UCSD-AML1 (cell line): ENCODE measurements around the gene TNK2.
"Not testable (repeated sequence)": the region's sequence is repeated elsewhere in the genome, so short reads cannot be mapped to it uniquely, and the experiment has no call there.

Experiments used
- DNase-seq: peaks from one replicate; lab custom pipeline; 2025; ENCODE audit not compliant: unreplicated experiment; lab: John Stamatoyannopoulos, UW

TNK2 gene

GRCh38 chr3:195918176-195918575, 9.8 kb upstream of the TNK2 start:
- DNase-seq = no peak

DNA sequence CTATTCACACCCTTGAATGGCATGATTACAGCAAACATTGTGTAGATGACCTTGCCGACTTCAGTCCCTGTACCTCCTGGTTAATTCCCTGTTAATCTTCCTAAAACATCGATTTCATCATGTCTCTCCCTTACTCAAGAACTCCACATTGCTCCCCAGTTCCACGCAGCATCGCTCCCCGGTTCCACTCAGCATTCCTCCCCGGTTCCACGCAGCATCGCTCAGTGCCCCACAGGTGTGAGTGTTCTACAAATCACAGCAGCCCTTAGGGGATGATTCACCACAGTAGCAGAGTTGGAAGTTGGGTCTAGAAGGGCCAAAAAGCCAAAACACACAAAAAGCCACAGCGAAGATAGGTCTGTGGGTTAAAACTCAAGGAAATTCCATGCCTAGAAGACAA, 8.6 kb upstream of the TNK2 start:
- DNase-seq = no peak

DNA sequence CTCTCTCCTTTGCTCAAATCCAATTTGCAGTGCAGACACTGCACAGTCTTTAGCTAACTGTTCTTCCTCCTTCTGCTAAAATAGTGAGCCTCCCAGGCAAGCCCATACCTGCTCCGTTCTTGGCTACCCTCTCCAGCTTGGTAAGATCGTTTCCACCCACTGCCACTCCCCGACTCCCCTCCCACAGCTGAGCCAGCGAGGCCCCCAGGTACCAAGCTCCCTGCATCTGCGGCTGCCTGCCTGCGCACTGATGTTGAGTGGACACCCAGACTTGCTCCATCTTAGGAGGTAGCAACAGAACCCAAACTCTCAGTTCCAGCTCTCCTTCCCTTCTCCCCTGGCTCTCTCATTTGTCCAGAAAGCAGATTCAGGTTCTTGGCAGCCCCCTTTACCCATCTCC, 7.9 kb upstream of the TNK2 start:
- DNase-seq = no peak

DNA sequence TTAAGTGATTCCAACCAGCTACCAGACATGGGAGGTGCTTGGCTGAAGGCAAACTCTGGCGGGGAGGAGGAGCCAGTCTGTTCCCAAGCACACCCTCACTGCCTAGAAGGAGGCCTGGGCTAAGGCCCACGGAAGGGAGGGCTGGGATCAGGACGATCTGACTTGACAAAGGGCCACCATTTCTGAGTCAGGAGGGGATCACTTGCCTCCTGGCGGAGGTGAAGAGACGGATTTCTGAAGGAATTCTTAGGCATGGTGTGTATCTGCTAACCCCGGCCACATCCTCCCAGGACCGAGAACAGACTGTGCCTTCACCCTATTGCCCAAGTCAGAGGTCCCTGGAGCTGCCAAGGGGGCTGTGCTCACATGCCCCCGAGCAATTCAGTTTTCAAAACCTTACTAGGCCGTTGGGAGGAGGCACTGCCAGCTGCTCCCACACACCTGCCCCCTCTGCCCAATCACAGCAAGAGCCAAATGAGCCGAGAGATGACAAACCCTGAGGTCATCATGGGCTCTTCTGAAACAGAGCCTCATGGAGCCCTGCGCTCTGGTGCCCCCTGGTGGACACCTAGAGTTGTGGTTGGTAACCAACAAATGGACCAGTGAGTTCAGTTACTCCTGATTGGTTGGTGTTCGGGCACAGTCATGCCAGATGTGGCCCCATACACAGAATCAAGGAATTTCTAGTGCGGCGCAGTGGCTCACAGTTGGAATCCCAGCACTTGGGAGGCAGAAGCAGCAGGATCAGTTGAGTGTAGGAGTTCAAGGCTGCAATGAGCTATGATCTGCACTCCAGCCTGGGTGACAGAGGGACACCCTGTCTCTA, 6.5 kb upstream of the TNK2 start:
- no peak for DNase-seq

DNA sequence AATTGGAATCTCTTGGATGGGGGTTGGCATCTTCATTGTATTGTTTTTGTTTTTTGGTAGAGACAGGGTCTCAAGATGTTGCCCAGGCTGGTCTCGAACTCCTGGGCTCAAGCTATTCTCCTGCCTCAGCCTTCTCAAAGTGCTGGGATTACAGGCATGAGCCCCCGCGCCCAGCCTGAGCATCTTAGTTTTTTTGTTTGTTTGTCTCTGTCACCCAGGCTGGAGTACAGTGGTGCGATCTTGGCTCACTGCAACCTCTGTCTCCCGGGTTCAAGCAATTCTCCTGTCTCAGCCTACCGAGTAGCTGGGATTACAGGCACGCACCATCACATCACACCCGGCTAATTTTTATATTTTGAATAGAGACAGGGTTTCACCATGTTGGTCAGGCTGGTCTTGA, 5.8 kb upstream of the TNK2 start:
- DNase-seq = not testable (repeated sequence)

GRCh38 chr3:195913382-195913781, 5.0 kb upstream of the TNK2 start:
- no peak for DNase-seq

DNA sequence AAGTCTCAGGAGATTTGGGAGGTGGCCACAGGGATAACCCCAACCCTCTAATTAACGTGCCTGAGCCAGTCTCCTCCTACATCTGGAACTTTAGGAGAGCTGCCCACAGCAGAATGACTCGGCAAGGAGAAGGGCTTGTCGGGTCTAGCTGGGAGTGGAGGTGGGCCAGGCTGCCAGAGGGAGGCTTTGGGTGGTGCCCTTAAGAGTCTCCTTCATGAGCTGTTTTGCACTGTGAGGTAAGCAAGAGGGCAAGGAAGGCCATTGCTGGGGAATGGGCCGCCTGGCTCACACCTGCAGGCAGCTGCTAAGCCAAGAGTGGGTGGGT, 3.6 kb upstream of the TNK2 start:
- DNase-seq = no peak

DNA sequence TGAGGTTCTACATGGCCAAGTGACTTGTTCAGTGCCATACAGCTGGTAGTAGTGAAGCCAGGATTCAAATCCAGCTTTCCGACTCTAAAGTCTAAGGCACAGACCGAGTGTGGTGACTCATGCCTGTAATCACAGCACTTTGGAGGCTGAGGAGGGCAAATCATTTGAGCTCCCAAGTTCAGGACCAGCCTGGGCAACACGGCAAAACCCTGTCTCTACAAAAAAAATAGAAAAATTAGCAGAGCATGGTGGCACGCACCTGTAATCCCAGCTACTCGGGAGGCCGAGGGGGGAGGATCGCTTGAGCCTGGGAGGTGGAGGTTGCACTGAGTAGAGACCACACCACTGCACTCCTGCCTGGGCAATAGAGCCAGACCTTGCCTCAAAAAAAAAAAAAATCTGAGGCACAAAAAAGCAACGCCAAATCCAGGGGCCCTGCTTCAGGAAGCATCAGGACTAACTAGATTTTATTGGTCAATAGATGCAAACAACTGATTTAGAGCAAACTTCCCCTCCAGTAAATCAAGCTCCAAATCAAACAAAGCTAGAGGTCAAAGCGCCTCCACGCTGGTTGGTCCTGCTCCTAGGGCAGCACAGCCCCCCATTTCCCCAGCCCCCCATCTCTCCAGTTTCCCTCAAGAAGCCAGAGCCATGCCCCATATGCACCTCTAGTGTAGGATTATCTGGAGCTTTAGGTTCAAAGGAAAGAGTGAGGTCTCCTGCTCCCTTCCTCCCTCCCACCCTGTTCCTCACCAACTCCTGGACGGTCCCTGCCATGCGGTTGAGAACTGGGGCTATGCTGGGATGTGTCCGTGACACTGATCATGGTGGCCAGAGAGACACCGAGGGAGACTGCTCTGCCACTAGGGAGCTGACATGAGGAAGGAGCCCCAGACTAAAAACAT, 2.9 kb upstream of the TNK2 start:
- no peak for DNase-seq

- DNase-seq = no peak
These were observed 2.1 kb upstream of the TNK2 start for GRCh38 chr3:195910499-195910845.

- peak; percentile 89 for DNase-seq
These were observed 1.5 kb upstream of the TNK2 start for GRCh38 chr3:195909644-195910498.

- no peak for DNase-seq
These were observed 587 bp upstream of the TNK2 start for GRCh38 chr3:195908694-195909581.

GRCh38 chr3:195907684-195907933, 742 bp downstream of the TNK2 start:
- no peak for DNase-seq

GRCh38 chr3:195906865-195907683, 1.3 kb downstream of the TNK2 start:
- DNase-seq = peak; percentile 49

GRCh38 chr3:195905970-195906864, 2.1 kb downstream of the TNK2 start:
- no peak for DNase-seq

DNA sequence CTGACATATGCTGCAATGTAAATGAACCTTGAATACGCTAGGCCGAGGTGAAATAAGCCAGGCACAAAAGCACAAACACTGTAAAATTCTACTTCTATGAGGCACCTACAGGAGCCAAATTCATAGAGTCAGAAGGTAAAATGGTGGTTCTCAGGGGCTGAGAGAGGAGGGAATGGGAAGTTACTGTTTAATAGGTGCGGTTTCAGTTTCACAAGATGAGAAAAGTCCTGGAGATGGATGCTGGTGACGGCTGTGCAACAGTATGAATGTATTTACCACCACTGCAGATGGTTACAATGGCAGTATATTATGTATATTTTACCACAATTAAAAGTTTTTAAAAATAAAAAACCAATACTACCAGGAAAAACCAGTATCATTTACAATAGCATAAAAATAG, 4.0 kb downstream of the TNK2 start:
- no peak for DNase-seq

DNA sequence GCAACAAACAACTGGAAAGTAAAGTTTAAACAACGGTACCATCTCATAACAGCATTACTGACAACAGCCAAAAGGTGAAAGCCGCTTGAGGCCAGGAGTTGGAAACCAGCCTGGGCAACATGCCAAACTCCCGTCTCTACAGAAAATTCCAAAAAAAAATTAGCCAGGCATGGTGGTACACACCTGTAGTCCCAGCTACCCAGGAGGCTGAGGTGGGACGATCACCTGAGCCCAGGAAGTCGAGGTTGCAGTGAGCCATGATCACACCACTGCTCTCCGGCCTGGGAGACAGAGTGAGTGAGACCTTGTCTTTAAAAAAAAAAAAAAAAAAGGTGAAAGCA, 4.4 kb downstream of the TNK2 start:
- no peak for DNase-seq

GRCh38 chr3:195902634-195903033, 5.7 kb downstream of the TNK2 start:
- not testable (repeated sequence) for DNase-seq

DNA sequence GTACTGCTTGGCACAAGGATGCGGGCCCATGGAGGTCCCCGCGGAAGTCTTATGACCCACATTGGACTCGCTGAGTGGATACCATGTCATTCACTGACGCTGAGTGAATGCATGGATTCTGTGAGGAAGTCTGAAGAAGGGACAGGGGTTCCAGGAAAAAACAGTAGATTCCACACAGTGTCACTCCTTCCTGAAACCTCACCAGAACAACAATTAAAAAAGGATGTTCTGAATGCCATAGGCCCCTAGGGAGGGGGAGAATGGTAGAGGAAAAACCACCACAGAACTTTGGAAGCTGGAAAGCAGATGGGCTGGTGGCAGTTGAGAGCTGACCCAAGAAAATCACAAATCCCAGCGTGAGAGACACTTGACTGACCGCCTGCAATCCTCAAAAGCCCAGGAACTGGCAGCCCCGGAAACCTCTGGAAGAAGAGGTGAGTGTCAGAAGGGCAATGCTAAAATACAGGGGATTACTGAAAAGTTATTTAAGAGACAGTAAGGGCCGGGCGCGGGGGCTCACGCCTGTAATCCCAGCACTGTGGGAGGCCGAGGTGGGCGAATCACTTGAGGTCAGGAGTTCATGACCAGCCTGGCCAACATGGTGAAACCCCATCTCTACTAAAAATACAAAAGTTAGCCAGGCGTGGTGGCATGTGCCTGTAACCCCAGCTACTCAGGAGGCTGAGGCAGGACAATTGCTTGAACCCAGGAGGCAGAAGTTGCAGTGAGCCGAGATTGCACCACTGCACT, 6.3 kb downstream of the TNK2 start:
- DNase-seq = not testable (repeated sequence)
